Activated CD4-positive, alpha-beta T cell treated with anti-CD3 and anti-CD28 coated beads, Interleukin-2, amount 10 ng/mL, durations not matched to agents 7 days and 5 days (primary cell): ENCODE measurements around the gene UBXN10. TPM values are rescaled to one million over a fixed set of nuclear protein-coding genes. Genes with fewer than 3 reads are reported as not detected.

ENCODE experiments used
- CTCF ChIA-PET: fragments of 350-600 bp; sonication (Branson Sonifier 250); formaldehyde crosslinking; loops from one replicate; lab custom pipeline; 2021; ENCODE audit warnings: antibody characterized with exemption; lab: Charles Lee
- POLR2A ChIA-PET: fragments of 350-600 bp; sonication (Branson Sonifier 250); formaldehyde crosslinking; loops from one replicate; lab custom pipeline; 2021; ENCODE audit warnings: antibody characterized with exemption; lab: Charles Lee
- DNase-seq: peaks from one replicate; pipeline ENCODE4 v3.0.0-alpha.2; 2020
- H3K27ac Mint-ChIP-seq: one replicate; pipeline ENCODE4 v1.8.0; 2021; ENCODE audit warnings: mild to moderate bottlenecking, moderate library complexity, mixed read lengths
- H3K27me3 Mint-ChIP-seq: one replicate; pipeline ENCODE4 v1.8.0; 2021; ENCODE audit warnings: mixed read lengths
- H3K36me3 Mint-ChIP-seq: one replicate; pipeline ENCODE4 v1.8.0; 2021; ENCODE audit warnings: low read depth, mixed read lengths
- H3K4me1 Mint-ChIP-seq: one replicate; pipeline ENCODE4 v1.8.0; 2021; ENCODE audit warnings: mixed read lengths
- H3K4me3 Mint-ChIP-seq: one replicate; pipeline ENCODE4 v1.8.0; 2021; ENCODE audit warnings: mild to moderate bottlenecking, moderate library complexity, mixed read lengths
- H3K9me3 Mint-ChIP-seq: one replicate; pipeline ENCODE4 v1.8.0; 2021; ENCODE audit warnings: mixed read lengths
- total RNA-seq, 2 experiments: library from RNA; stranded (reverse); gene quantifications; one replicate each; pipeline ENCODE4 v1.2.3, GENCODE V29; 2021

The UBXN10 gene
- total RNA-seq, 2 experiments from 2014 or later: 0.21 to 0.22 TPM

DNA sequence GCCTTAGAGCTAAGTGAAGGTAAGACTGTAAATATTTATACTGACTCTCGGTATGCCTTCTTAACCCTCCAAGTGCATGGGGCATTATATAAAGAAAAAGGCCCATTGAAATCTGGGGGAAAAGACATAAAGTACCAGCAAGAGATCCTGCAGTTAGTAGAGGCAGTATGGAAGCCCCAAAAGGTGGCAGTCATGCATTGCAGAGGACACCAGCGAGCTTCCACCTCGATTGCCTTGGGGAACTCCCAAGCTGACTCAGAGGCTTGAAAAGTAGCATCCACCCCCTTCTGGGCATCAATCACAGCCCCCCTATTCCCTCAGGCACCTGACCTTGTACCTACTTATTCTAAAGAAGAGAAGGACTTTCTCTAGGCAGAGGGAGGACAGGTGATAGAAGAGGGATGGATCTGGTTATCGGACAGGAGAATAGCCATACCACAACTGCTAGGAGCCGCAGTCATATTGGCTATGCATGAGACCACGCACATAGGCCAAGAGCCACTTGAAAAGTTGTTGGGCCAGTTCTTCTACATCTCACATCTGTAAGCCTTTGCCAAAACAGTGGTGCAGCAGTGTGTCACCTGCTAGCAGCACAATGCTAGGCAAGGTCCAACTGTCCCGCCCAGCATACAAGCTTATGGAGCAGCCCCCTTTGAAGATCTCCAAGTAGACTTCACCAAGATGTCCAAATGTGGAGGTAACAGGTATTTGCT lies 27.4 kb upstream of the UBXN10 start:
- DNase-seq: no peak
- no peaks in the 10 kb centered on the region for H3K36me3 Mint-ChIP-seq
- POLR2A ChIA-PET: no interaction called here

DNA sequence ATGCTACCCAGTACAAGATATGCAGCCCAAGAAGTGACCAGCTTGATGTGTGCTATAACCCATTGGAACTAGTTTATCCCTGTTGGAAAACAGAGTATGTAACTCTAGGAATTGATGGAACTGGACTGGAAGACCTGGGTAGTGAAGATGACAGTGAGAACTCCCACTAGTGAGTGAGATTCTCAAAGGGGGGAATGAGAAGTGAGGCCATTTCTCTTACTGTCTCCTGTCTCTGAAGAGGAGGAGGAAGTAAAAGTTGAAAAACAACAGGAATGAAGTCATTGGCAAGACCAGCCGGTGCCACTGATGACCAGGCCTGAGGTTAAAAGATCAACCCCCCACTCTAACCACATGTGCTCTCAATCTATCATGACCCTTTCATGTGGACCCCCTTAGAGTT lies 25.9 kb upstream of the UBXN10 start:
- DNase-seq: no peak
- no peaks in the 10 kb centered on the region for H3K4me1 Mint-ChIP-seq
- no peak overlapping the region for H3K27ac Mint-ChIP-seq
- H3K4me3 Mint-ChIP-seq: no peak overlapping the region
- CTCF ChIA-PET: interaction anchor here (1.5 kb wide), 1 partner anchor 13 kb away, joined by 4 read pairs; no protein-coding TSS in a partner anchor
- POLR2A ChIA-PET: no interaction called here
- H3K27me3 Mint-ChIP-seq: peaks cover 2% of the 10 kb centered on the region
- H3K9me3 Mint-ChIP-seq: peaks cover 43% of the 10 kb centered on the region
- H3K36me3 Mint-ChIP-seq: no peaks in the 10 kb centered on the region

More for the DNA sequence above, 27.4 kb upstream of the UBXN10 start:
- no peaks in the 10 kb centered on the region for H3K27me3 Mint-ChIP-seq
- H3K27ac Mint-ChIP-seq: no peak overlapping the region
- no peak overlapping the region for H3K4me3 Mint-ChIP-seq
- CTCF ChIA-PET: interaction anchor here (1.3 to 2.2 kb wide), 3 partner anchors 9 to 12 kb away, joined by 4 to 6 read pairs (median 4); no protein-coding TSS in a partner anchor
- peaks cover 38% of the 10 kb centered on the region for H3K9me3 Mint-ChIP-seq
- peaks cover 13% of the 10 kb centered on the region for H3K4me1 Mint-ChIP-seq

DNA sequence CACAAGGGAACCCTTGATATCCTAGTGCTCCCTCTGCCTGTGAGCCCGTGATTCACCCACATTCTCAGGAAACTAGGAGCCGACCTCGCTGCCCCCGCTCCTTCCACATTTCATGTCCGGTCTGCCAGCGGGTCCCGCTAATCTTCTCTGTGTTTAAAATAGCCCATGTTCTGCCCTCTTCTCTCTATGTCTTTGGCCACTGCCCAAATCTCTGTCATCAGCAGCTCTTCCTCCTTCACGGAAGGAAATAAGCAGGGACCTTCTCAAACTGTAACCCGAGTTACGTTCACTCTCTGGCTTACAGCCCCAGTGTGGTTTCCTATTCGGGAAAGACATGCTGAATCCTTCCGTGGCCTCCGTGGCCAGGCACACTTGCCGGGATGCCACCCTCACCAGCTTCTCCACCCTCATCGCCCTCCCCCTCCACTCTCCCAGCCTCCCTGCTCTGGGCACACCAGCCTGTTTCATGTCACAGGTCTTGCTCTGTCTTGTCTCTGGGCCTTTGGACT lies 21.1 kb upstream of the UBXN10 start:
- H3K27me3 Mint-ChIP-seq: peaks cover 2% of the 10 kb centered on the region
- H3K4me1 Mint-ChIP-seq: no peaks in the 10 kb centered on the region
- no peaks in the 10 kb centered on the region for H3K36me3 Mint-ChIP-seq
- peak overlapping the region; percentile 27 for H3K27ac Mint-ChIP-seq
- no peak overlapping the region for H3K4me3 Mint-ChIP-seq
- no peak for DNase-seq
- ChIA-PET CTCF (interaction anchor here (1.0 to 4.0 kb wide), 7 partner anchors 9 to 48 kb away, joined by 4 to 22 read pairs (median 13); no protein-coding TSS in a partner anchor), POLR2A (no interaction called here)
- peaks cover 36% of the 10 kb centered on the region for H3K9me3 Mint-ChIP-seq

DNA sequence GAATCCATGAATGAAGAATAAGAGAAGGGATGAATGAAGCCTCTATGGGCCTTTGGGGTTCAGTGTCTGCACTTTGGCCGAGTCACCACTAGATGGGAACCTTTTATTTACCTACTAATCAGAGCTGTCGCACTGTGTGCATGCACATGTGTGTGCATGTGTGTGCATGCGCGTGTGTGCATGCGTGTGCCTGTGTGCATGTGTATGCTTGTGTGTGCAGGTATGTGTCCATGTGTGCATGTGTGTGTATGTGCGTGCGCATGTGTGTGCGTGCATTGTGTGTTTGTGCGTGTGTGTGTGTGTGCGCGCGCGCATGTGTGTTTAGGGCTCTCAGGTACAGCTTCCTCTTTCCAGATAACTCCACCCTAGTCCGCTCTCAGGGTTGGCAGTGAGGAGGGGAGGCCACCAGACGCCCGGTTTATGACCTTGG lies 20.4 kb upstream of the UBXN10 start:
- Mint-ChIP-seq H3K36me3 (no peaks in the 10 kb centered on the region), H3K27ac (no peak overlapping the region), H3K4me1 (no peaks in the 10 kb centered on the region), H3K9me3 (peaks cover 29% of the 10 kb centered on the region), H3K4me3 (no peak overlapping the region), H3K27me3 (peaks cover 2% of the 10 kb centered on the region)
- no peak for DNase-seq
- CTCF ChIA-PET: interaction anchor here (0.9 to 3.6 kb wide), 7 partner anchors 9 to 47 kb away, joined by 3 to 14 read pairs (median 6); no protein-coding TSS in a partner anchor
- POLR2A ChIA-PET: no interaction called here

DNA sequence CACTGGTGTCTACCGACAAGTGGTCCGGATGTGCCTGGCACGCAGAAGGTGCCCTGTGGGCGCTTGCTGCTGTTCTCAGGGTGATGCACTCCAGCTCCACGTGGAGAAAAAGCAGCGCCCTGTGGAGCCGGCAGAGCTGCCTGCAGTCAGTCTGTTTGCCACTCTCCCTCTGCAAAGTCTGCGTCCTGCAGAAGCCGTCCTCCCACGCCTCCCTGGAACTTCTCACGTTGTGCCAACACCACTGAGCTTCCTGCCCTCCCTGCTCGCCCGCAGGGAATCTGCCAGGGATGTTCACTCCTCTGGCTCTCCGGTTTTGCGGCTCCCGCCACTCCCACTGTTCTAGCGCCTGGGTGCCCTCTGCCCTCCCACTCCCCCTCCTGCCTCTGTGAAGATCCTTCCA lies 19.8 kb upstream of the UBXN10 start:
- no peak for DNase-seq
- Mint-ChIP-seq H3K9me3 (peaks cover 24% of the 10 kb centered on the region), H3K27ac (no peak overlapping the region), H3K36me3 (no peaks in the 10 kb centered on the region), H3K27me3 (peaks cover 2% of the 10 kb centered on the region), H3K4me1 (no peaks in the 10 kb centered on the region), H3K4me3 (no peak overlapping the region)
- CTCF ChIA-PET: interaction anchor here (0.9 to 3.6 kb wide), 7 partner anchors 8 to 46 kb away, joined by 3 to 14 read pairs (median 6); no protein-coding TSS in a partner anchor
- POLR2A ChIA-PET: no interaction called here

DNA sequence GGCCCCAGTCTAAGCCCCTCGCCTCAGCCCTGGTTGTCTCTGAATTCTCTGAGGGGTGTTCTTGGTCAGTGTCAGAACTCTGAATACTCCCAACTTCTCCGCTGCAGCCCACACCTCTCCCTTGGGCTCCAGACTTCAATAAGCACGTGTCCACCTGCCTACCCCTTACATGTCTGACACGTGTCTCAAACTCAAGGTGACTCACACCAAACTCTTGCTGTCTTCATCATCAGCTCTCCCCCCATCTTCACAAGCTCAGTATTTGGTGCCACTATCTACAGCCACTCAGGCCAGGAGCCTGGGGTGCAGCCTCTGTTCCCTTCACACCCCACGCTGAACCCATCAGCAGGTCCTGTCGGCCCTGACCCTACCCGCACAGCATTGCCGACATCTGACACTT lies 18.8 kb upstream of the UBXN10 start:
- Mint-ChIP-seq H3K27ac (no peak overlapping the region), H3K9me3 (peaks cover 18% of the 10 kb centered on the region), H3K4me1 (peaks cover 8% of the 10 kb centered on the region), H3K36me3 (no peaks in the 10 kb centered on the region), H3K4me3 (no peak overlapping the region), H3K27me3 (peaks cover 2% of the 10 kb centered on the region)
- ChIA-PET POLR2A (no interaction called here), CTCF (interaction anchor here (2.0 to 3.6 kb wide), 3 partner anchors 10 to 28 kb away, joined by 6 to 14 read pairs (median 13); no protein-coding TSS in a partner anchor)
- no peak for DNase-seq

DNA sequence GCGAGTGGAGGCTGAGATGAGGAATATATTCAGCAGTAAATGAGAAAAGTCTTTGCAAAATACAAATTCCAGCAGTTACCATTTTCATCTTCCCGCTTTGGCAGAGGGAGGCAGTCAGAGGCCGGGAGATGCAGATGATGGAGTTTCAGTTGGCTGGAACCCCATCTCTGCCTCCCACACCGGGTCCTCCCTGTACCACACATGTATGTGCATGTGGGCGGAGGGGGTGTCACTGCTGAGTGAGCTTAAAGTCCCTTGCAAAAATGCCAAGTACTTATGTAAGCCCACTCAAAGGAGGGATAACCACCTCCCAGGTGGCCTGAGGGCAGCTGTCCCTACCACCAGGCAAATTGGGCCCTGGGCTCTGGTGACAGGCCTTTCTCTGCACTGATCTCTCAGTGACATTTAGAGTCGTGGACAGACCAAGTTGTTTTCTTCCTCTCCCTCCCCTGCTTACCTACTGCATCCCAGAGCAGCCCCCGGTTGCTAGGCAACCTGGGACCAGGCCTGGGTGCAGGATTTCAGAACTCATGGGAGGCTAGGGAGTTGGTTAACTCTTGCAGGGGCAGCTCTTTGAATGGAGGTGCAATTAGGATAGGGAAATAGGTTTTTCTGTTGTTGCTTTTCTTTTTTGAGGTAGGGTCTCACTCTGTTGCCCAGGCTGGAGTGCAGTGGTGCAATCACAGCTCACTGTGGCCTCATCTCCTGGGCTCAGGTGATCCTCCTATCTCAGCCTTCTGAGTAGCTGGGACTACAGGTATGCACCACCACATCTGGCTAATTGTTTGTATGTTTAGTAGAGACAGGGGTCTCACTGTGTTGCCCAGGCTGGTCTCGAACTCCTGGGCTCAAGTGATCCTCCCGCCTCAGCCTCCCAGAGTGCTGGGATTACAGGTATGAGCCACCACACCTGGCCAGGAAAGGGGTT lies 17.1 kb upstream of the UBXN10 start:
- CTCF ChIA-PET: interaction anchor here (0.5 to 1.4 kb wide), 6 partner anchors 8 to 365 kb away, joined by 3 read pairs; no protein-coding TSS in a partner anchor
- no peak for DNase-seq
- no peak overlapping the region for H3K27ac Mint-ChIP-seq
- H3K4me3 Mint-ChIP-seq: no peak overlapping the region
- peaks cover 12% of the 10 kb centered on the region for H3K4me1 Mint-ChIP-seq
- H3K9me3 Mint-ChIP-seq: peaks cover 8% of the 10 kb centered on the region
- H3K27me3 Mint-ChIP-seq: peaks cover 2% of the 10 kb centered on the region
- POLR2A ChIA-PET: no interaction called here
- H3K36me3 Mint-ChIP-seq: no peaks in the 10 kb centered on the region

DNA sequence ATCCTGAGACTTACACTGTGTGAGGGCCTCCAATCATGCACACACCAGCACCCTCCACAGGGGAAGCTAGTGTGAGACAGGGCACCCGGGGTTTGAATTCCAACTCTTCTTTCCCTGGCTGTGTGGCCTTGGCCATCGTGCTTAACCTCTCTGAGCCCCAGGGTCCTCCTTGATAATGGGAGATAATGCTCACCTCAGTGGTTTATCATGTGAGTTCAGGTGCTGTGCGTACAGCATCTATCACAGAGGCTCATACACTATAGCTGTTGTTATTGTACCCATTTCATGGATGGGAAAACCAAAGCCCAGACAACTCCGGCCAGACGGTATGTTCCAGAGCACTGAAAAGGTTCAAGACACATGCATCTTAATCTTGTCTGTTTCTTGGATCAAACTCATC lies 16.0 kb upstream of the UBXN10 start:
- POLR2A ChIA-PET: no interaction called here
- no peak overlapping the region for H3K4me3 Mint-ChIP-seq
- CTCF ChIA-PET: interaction anchor here (1.0 to 1.6 kb wide), 2 partner anchors 11 to 252 kb away, joined by 3 to 4 read pairs; no protein-coding TSS in a partner anchor
- peaks cover 12% of the 10 kb centered on the region for H3K4me1 Mint-ChIP-seq
- no peaks in the 10 kb centered on the region for H3K36me3 Mint-ChIP-seq
- H3K9me3 Mint-ChIP-seq: peaks cover 4% of the 10 kb centered on the region
- H3K27me3 Mint-ChIP-seq: no peaks in the 10 kb centered on the region
- no peak for DNase-seq
- no peak overlapping the region for H3K27ac Mint-ChIP-seq

DNA sequence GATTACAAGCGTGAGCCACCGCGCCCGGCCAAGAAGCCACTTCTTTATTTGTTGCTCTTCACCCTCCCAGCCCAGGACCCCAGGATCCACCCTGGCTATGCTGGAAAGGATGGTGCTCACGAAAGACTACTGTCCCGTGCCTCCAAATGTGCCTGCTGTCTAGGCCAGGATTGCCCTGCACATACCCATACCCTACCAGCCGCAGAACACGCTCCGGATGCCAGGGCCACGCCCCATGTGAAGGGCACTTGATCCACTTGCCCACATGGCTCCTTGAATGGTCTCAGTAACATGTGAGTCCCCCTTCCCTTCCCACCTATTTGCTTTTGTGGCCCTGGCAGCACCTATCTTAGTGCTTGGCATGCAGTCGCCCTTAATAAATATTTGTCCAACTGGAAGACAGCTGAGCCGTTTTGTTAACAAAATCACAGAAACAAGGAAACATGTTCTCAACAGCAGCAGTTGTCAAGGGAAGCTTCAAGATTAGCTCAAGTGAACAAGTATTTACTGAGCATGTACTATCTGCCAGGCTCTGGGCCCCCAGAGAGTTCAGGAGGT lies 13.8 kb upstream of the UBXN10 start:
- CTCF ChIA-PET: interaction anchor here (1.0 to 3.3 kb wide), 4 partner anchors 9 to 15 kb away, joined by 3 to 15 read pairs (median 4); no protein-coding TSS in a partner anchor
- H3K36me3 Mint-ChIP-seq: no peaks in the 10 kb centered on the region
- H3K4me3 Mint-ChIP-seq: no peak overlapping the region
- POLR2A ChIA-PET: interaction anchor here (1.3 kb wide), 1 partner anchor 7 kb away, joined by 4 read pairs; no protein-coding TSS in a partner anchor
- H3K27ac Mint-ChIP-seq: no peak overlapping the region
- peaks cover 3% of the 10 kb centered on the region for H3K27me3 Mint-ChIP-seq
- DNase-seq: no peak
- peaks cover 12% of the 10 kb centered on the region for H3K4me1 Mint-ChIP-seq
- no peaks in the 10 kb centered on the region for H3K9me3 Mint-ChIP-seq

DNA sequence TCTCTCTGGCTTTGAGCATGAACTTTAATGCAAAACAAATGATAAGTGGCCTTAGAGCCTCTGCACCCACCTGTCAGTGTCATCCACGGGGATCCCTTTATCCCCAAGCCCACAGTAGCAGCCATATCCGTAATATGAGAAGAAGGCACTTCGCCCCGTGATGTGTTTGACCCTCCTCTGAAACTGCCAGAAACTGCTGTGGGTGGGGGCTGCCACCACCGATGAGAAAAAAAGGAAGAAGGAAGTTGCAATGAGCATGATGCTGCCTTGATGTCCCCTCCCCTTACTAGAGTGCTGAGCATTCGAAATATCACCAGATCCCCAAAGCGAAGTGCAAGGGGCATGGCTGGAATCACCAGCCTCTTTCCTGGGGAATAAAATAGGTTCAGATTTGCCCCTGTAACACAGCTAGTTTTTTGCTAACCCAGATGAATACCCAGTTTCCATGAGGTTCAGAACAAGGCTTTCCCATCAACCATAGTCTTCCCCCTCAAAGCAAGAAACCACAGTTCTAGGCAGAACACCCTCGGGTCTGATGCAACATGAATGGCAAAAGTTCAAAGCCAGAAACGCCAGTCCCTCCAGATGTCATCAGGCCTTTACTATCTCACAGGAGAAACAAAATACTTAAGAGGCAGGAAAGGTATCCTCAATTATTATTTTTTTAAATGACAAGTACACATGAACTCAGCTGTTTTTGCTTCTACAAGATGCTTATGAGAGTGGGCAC lies 10.8 kb upstream of the UBXN10 start:
- H3K27ac Mint-ChIP-seq: no peak overlapping the region
- no peak overlapping the region for H3K4me3 Mint-ChIP-seq
- H3K36me3 Mint-ChIP-seq: peaks cover 6% of the 10 kb centered on the region
- H3K27me3 Mint-ChIP-seq: peaks cover 8% of the 10 kb centered on the region
- peaks cover 12% of the 10 kb centered on the region for H3K4me1 Mint-ChIP-seq
- ChIA-PET CTCF (interaction anchor here (0.9 to 3.3 kb wide), 3 partner anchors 9 to 23 kb away, joined by 3 to 15 read pairs (median 3); no protein-coding TSS in a partner anchor), POLR2A (no interaction called here)
- H3K9me3 Mint-ChIP-seq: peaks cover 8% of the 10 kb centered on the region
- DNase-seq: no peak

DNA sequence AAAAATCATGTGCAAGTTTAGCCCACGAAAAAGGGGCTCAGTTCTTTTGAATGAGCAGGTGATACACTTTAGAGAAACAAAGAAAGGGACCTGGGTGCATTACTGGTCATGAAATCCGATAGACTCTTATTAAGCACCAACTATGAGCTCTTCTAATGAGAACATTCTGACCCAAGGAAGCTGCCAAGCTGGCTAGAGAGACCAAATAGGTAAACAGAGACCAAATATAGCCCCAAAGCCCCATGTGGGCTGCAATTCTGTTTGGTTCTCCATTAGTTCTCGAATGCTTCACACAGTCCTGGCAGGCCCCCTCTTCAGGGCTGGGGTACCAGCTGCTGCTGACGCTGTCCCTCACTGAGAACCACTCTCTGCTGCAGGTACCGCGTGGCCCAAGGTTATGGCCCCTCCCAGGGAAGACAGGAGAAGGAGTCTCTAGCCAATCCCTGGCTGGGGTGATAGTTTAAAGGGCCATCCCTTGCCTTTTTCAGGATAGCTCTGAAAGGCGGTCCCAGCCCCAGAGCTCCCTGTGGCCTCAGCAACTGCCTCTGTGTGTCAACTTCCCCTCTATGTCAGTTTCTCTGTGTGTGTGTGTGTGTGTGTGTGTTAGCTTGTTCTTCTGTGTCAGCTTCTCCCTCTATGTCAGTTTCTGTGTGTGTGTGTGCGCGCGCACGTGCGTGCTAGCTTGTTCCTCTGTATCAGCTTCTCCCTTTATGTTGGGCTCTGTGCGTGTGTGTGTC lies 7.1 kb upstream of the UBXN10 start:
- ChIA-PET POLR2A (interaction anchor here (0.5 to 1.1 kb wide), 2 partner anchors 8 to 31 kb away, joined by 4 to 5 read pairs; no protein-coding TSS in a partner anchor), CTCF (interaction anchor here (1.4 to 3.2 kb wide), 6 partner anchors 10 to 17 kb away, joined by 5 to 14 read pairs (median 10); no protein-coding TSS in a partner anchor)
- H3K27me3 Mint-ChIP-seq: peaks cover 8% of the 10 kb centered on the region
- H3K27ac Mint-ChIP-seq: no peak overlapping the region
- peaks cover 7% of the 10 kb centered on the region for H3K36me3 Mint-ChIP-seq
- peaks cover 4% of the 10 kb centered on the region for H3K4me1 Mint-ChIP-seq
- peaks cover 12% of the 10 kb centered on the region for H3K9me3 Mint-ChIP-seq
- H3K4me3 Mint-ChIP-seq: no peak overlapping the region
- no peak for DNase-seq
